ENCODE data around the gene LRRC2. TPM values are rescaled to one million over a fixed set of nuclear protein-coding genes. Genes with fewer than 3 reads are reported as not detected.

Gene LRRC2
- total and polyA plus RNA-seq, 2 of the 13 experiments (the other 11 are each of a cell fraction or from before 2014, with no cell fraction given), result 0.27 to 0.58 TPM

GRCh38 chr3:46521096-46521495 lies 45.0 kb downstream of the LRRC2 start (continued):
- TF ChIP-seq NFRKB (IDR thresholded peaks at IDR 0.05) (no peak), FOXP4 (CRISPR knock-in tag; IDR thresholded peaks at IDR 0.05) (no peak), DNMT1 (CRISPR knock-in tag; IDR thresholded peaks at IDR 0.05) (no peak), ZNF644 (CRISPR knock-in tag; IDR thresholded peaks at IDR 0.05; ENCODE audit: low read depth) (no peak), ZXDC (CRISPR knock-in tag; IDR thresholded peaks at IDR 0.05) (no peak), EHMT2 (IDR thresholded peaks at IDR 0.05; ENCODE audit: borderline replicate concordance, low read depth, low read length) (no peak), AKAP8 (CRISPR knock-in tag; IDR thresholded peaks at IDR 0.05) (no peak), POLR2AphosphoS5 (IDR thresholded peaks at IDR 0.05; ENCODE audit: low read depth, low read length) (no peak), IRX3 (CRISPR knock-in tag; IDR thresholded peaks at IDR 0.05; ENCODE audit: borderline replicate concordance, low read depth) (no peak)

GRCh38 chr3:46520531-46520930 lies 45.6 kb downstream of the LRRC2 start:
- Histone ChIP-seq H4K20me1 (ENCODE audit: insufficient read depth, low read length) (no peaks in the 10 kb centered on the region), H3K9ac (ENCODE audit: insufficient read depth, low read depth, low read length) (no peak overlapping the region), H3K4me1 (ENCODE audit: insufficient read depth, low read length) (no peaks in the 10 kb centered on the region), H3K27ac (ENCODE audit: extremely low read length, insufficient read depth, low read length) (no peak overlapping the region), H3K27me3 (ENCODE audit: control insufficient read depth in 1 of 2, insufficient read depth in 2 of 2, low read length in 2 of 2) (no peaks in the 10 kb centered on the region; a peak in 1 of 5 replicates), H3K79me2 (ENCODE audit: insufficient read depth, low read length) (no peaks in the 10 kb centered on the region), H3K36me3 (replicated peaks in 1 of 2; ENCODE audit: control insufficient read depth in 1 of 2, insufficient read depth in 2 of 2, low read length in 2 of 2) (no peaks in the 10 kb centered on the region), H3K9me3 (ENCODE audit: low read length) (no peaks in the 10 kb centered on the region), H3K4me3 (replicated peaks in 1 of 3; ENCODE audit: insufficient read depth in 1 of 3, low read depth in 2 of 3, low read length in 3 of 3) (no peak overlapping the region), H3K4me2 (ENCODE audit: low read depth, low read length) (no peak overlapping the region), H2AFZ (ENCODE audit: low read length) (no peak overlapping the region)
- in situ Hi-C loops (cut with HindIII; ENCODE audit: extremely low pct_ligation_motif_present, low pct_unique_long_range_greater_than_20kb) (no loop called here), intact Hi-C loops (cut with micrococcal nuclease; ENCODE audit: unreplicated experiment) (no loop called here)
- DNase-seq (ENCODE audit: low spot score) (no peak), ATAC-seq (no peak), FAIRE-seq (no peak)
- WGBS (ENCODE audit: low lambda C conversion rate), result 72% methylated on average over 3 of the region's 3 CpGs
- ChIA-PET CTCF (ENCODE audit: low intra/inter-chr PET ratio, low total read pairs) (no interaction called here), POLR2A (no interaction called here)
- no TSS peak for BruUV-seq (replicated peaks)
- TF ChIP-seq ZBTB1 (CRISPR knock-in tag; IDR thresholded peaks at IDR 0.05; ENCODE audit: borderline replicate concordance) (no peak), PHF8 (CRISPR knock-in tag; IDR thresholded peaks at IDR 0.05) (no peak), ZNF556 (CRISPR knock-in tag; IDR thresholded peaks at IDR 0.05; ENCODE audit: borderline replicate concordance) (no peak), ZSCAN22 (CRISPR knock-in tag; IDR thresholded peaks at IDR 0.05) (no peak), ELF3 (CRISPR knock-in tag; IDR thresholded peaks at IDR 0.05) (no peak), ZNF644 (CRISPR knock-in tag; IDR thresholded peaks at IDR 0.05; ENCODE audit: low read depth) (no peak), RELA (CRISPR knock-in tag; IDR thresholded peaks at IDR 0.05) (no peak), ZNF574 (CRISPR knock-in tag; IDR thresholded peaks at IDR 0.05) (no peak), GFI1 (CRISPR knock-in tag; IDR thresholded peaks at IDR 0.05; ENCODE audit: borderline replicate concordance) (no peak), IKZF4 (CRISPR knock-in tag; IDR thresholded peaks at IDR 0.05; ENCODE audit: borderline replicate concordance, low read depth, not compliant biosample characterization) (no peak), SMAD9 (CRISPR knock-in tag; IDR thresholded peaks at IDR 0.05) (no peak)

Data from HepG2 (cell line).